Eye (tissue), 1 donor: ENCODE results near the gene SEC62.
A peak's percentile ranks its signal among the peaks of the same experiment; 100 is the strongest.

Experiments
- DNase-seq: peaks from one replicate; pipeline ENCODE4 v3.0.0-alpha.2; 2015

The SEC62 gene

DNA sequence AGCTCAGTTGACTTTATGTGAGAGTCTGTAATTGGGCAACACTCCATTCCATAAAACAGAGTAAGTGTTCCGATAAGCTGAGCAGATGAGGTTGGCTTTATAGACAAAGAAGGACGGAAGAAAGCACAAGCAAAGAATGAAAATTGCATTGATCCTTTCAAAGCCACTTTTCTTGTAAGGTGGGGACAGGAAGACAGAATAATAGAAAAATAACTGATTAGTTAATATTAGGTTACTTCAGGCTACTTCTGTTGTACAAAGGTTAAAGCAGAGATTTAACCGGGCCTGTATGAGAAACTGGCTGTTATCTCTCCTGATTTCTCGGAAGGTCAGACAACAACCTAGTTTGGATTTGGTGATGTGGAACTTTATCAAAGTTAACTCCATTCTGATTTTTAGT, 55.7 kb downstream of the SEC62 start:
- no peak for DNase-seq

DNA sequence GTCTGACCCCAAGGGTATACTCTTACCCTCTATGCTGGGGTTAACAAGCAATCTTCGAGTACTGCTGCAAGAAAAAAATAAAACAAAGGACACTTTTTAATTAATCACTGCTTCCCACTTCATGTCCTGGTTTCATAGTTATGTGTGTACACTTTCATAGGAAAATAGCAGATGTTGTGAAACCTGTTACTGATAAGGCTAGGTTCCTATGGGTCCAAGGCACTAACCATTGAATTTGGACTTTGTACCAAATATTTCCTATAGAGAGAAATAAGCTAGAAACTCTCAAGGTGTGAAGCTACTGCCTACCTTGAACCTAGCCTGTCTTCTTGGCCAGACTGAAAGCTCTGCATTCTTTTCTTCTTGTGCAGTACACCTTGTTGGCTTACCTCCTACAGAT, 56.6 kb downstream of the SEC62 start:
- no peak for DNase-seq

DNA sequence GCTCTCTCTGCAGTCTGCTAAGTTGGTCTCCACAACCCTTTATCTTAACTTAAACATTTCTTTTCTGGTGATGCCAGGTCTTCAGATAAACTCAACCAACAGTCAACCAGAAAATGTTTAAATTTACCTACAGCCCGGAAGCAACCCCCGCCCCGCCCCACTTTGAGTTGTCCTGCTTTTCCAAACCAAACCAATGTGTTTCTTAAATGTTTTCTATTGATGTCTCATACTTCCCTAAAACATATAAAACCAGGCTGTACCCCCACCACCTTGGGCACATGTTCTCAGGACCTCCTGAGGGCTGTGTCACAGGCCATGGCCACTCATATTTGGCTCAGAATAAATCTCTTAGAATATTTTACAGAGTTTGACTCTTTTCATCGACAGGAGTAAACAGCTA, 58.0 kb downstream of the SEC62 start:
- no peak for DNase-seq

DNA sequence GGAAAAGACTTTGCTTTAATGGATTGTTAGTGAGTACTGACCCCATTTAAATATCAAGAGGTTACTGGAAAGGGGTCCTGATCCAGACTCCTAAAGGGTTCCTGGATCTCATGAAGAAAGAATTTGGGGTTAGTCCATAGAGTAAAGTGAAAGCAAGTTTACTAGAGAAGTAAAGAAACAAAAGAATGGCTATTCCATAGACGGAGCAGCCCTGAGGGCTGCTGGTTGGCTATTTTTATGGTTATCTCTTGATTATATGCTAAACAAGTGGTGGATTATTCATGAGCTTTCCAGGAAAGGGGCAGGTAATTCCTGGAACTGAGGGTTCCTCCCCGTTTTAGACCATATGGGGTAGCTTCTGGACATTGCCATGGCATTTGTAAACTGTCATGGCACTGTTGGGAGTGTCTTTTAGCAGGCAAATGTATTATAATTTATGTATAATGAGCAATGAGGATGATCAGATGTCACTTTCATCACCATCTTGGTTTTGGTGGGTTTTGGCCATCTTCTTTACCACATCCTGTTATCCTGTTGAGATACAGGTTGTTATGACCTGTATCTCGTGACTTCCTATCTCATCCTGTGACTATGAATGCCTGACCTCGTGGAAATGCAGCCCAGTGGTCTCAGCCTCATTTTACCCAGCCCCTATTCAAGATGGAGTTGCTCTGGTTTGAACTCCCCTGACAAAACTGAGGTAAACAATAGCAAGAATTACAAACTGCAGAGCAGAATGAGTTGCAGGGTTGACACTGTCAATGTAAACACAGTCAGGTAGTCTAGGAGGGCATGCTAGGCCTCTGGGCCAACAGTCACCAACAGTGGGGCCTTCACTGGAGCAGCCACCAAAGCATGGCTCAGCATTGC, 60.9 kb downstream of the SEC62 start:
- no peak for DNase-seq

DNA sequence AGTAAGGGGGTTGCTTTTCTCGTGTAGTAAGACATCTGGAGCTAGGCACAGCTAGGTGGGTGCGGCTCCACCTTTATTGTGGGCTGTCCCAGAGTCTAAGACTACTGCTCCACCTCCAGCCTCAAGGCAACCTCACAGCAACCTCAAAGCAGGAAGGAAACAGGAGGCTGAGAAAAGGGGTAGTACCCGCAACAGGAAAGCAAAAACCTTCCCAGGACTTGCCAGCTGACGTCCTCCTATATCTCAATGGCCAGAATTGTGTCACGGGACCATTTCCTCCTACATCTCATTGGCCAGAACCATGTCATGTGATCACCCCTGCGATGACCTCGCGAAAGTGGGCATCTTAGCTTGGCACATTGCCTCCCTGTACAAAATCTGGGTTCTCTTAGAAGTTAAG, 66.9 kb downstream of the SEC62 start:
- DNase-seq = no peak

- DNase-seq = peak; percentile 76
Measured at GRCh38 chr3:170037463-170038433, 71.1 kb downstream of the SEC62 start, which contains the start of gene GPR160. Gene GPR160, plus strand, starts transcription at chr3:170037995. Its CDS starts 45,978 bp downstream, at chr3:170083973.

GRCh38 chr3:170038434-170039110, 72.0 kb downstream of the SEC62 start:
- peak; percentile 65 for DNase-seq

DNA sequence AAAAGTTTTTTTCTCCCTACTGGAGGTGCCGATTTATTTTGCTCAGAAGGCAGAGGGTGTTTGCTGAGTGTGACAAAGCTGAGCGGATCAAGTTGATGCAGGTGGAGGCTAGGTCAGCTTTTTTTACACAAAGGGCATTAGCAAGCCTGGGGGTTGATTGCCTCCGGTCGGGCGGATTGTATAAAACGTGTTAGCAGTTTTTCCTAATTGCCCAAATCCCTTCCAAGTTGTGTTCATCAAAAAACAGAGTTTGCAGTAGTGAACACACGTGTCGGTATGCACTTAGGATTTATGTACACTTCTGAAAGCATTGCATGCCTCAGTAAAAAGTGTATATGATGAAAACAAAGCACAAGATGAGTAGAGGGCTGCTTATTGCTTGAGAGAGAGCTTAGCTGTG, 73.8 kb downstream of the SEC62 start:
- peak; percentile 24 for DNase-seq

GRCh38 chr3:170043506-170043905, 76.9 kb downstream of the SEC62 start:
- DNase-seq = no peak

- no peak for DNase-seq
Measured at GRCh38 chr3:170044271-170044670, 77.7 kb downstream of the SEC62 start.

DNA sequence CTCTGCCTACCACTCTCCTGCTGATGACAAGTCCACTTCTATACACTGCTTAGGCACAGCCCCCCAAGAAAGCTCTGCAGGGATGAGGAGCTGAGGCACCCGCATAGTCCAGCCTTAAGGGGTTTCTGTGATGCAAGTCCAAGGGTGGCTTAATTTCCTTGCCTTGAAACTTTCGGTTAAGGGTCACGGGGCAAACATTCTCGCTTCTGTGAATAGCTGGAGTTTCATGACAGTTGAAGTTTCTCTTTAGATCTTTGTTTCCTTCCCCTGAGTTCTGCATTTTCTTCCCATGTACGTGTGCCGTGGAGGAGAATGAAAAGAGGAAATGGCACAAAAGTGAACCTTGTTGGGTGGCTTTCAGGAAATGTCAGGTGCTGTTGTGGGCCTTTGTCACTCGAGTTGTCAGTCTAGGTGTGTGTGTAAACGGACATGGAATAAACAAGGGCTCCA, 78.2 kb downstream of the SEC62 start:
- DNase-seq = no peak

DNA sequence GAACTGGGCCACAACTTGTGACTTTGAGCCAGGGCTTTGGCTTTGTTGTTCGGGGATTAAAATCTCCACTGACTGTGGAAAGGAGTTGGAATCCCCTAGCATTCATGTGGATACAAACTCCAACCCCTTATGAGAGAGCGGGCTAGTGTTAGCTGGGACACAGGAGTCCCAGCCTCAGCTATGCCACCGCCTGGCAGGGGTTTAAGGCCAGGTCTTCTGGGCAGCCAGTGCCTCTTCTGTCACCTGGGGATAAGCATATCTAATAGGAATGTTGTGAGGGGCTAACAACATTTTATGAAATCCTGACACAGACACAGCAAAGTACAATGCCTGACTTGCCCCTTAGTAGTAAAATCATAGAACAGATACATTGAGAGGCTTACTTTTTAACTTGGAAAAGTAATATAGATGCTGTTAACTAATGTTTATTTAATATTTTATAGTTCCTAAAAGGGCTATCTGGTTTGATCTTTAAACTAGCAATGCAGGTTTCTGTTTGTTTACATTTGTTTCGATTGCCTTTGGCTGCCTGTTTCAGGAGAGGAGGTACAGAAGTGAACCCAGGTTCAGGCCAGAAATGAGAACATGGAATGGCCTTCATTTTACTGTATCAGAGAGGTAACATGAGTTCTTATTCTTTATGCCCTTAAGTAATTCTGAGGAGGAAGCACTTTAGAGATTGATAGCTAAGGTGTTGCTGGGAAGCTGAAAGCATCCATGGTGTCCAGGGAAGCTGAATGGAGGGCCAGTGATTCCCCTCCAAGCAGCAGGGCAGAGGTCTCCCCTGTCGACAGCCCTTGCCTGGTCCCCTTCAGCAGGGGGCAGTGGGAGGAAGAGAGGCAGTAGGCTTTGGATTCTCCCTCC, 79.9 kb downstream of the SEC62 start:
- DNase-seq = no peak

GRCh38 chr3:170047133-170047404, 80.5 kb downstream of the SEC62 start:
- no peak for DNase-seq
